HCT116 (cell line): ENCODE data around the gene EXOSC5.

Source experiments
- ELF1 ChIP-seq: IDR thresholded peaks from 2 replicates; pipeline ENCODE4 v1.6.1; 2012; ENCODE audit warnings: low read depth, borderline replicate concordance
- EZH2 ChIP-seq: fragments of 200-600 bp; sonication (generic); IDR thresholded peaks from 2 replicates; pipeline ENCODE4 v1.6.1; 2017; ENCODE audit warnings: antibody characterized with exemption, mixed run types
- EZH2phosphoT487 ChIP-seq: fragments of 200-600 bp; IDR thresholded peaks from 2 replicates; pipeline ENCODE4 v1.6.1; 2018; ENCODE audit warnings: antibody characterized with exemption, borderline replicate concordance
- POLR2A ChIP-seq: IDR thresholded peaks from 2 replicates; pipeline ENCODE4 v1.7.0; 2011; ENCODE audit warnings: borderline replicate concordance; ENCODE audit not compliant: insufficient read depth, insufficient read length; ENCODE audit errors: extremely low read depth
- POLR2AphosphoS5 ChIP-seq: IDR thresholded peaks from 2 replicates; pipeline ENCODE4 v1.6.1; 2011; ENCODE audit warnings: mild to moderate bottlenecking, low read depth, low read length, moderate library complexity
- SIN3A ChIP-seq: IDR thresholded peaks from 2 replicates; pipeline ENCODE4 v1.6.1; 2012; ENCODE audit warnings: low read depth
- SP1 ChIP-seq: IDR thresholded peaks from 2 replicates; pipeline ENCODE4 v1.6.1; 2012; ENCODE audit warnings: low read depth
- SRF ChIP-seq: IDR thresholded peaks from 2 replicates; pipeline ENCODE4 v1.6.1; 2012; ENCODE audit warnings: low read depth
- TCF7L2 ChIP-seq: IDR thresholded peaks from 2 replicates; pipeline ENCODE4 v1.7.0; 2011; ENCODE audit warnings: borderline replicate concordance, inconsistent platforms; ENCODE audit not compliant: insufficient read depth, insufficient read length; ENCODE audit errors: extremely low read depth
- TF ChIP-seq, protein P1 (sequence below): IDR thresholded peaks from 2 replicates; pipeline ENCODE4 v1.6.1; 2012; ENCODE audit warnings: low read depth
- TF ChIP-seq, protein P2 (sequence below), 3 experiments: fragments of 200-600 bp in 1 of 3; sonication (generic) in 1 of 3; IDR thresholded peaks in 2 of 3; conservative IDR thresholded peaks in 1 of 3; 2 replicates each; pipeline ENCODE4 v1.5.1; 2012 to 2017; ENCODE audit warnings: low read depth in 2 of 3, low read length in 2 of 3, antibody characterized with exemption in 1 of 3, borderline replicate concordance in 1 of 3, control low read depth in 1 of 3, mild to moderate bottlenecking in 1 of 3, mixed read lengths in 1 of 3, mixed run types in 1 of 3, moderate library complexity in 1 of 3; ENCODE audit not compliant: insufficient read depth in 1 of 3
- TF ChIP-seq, protein P3 (sequence below): IDR thresholded peaks from 2 replicates; pipeline ENCODE4 v1.6.1; 2012
- TF ChIP-seq, protein P4 (sequence below): IDR thresholded peaks from 2 replicates; pipeline ENCODE4 v1.6.1; 2011; ENCODE audit warnings: mild to moderate bottlenecking, low read length, moderate library complexity; ENCODE audit not compliant: insufficient replicate concordance; ENCODE audit errors: extremely low read depth
- TF ChIP-seq, protein P5 (sequence below): IDR thresholded peaks from 2 replicates; pipeline ENCODE4 v1.6.1; 2012

DNA sequence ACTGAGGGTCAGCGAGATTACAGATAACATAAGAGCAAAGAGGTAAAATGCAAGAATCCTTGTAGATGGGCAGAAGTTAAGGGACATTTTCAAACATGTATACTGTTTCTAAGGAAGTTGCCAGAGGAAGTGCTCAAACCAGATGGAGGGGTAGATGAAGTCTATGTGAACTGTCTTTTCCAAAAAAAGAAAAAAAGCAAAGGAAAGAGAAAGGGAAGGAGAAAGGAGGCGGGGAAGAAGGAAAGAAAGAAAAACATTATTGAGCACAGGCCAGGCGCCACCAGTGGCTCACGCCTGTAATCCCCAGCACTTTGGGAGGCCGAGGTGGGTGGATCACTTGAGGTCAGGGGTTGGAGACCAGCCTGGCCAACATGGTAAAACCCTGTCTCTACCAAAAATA is 37.3 kb upstream of the EXOSC5 start:
- TF ChIP-seq SRF (no peak), POLR2AphosphoS5 (no peak), EZH2phosphoT487 (no peak), EZH2 (no peak), SIN3A (no peak), POLR2A (no peak), ELF1 (no peak), TCF7L2 (no peak), SP1 (no peak)
- TF ChIP-seq, protein P1, sequence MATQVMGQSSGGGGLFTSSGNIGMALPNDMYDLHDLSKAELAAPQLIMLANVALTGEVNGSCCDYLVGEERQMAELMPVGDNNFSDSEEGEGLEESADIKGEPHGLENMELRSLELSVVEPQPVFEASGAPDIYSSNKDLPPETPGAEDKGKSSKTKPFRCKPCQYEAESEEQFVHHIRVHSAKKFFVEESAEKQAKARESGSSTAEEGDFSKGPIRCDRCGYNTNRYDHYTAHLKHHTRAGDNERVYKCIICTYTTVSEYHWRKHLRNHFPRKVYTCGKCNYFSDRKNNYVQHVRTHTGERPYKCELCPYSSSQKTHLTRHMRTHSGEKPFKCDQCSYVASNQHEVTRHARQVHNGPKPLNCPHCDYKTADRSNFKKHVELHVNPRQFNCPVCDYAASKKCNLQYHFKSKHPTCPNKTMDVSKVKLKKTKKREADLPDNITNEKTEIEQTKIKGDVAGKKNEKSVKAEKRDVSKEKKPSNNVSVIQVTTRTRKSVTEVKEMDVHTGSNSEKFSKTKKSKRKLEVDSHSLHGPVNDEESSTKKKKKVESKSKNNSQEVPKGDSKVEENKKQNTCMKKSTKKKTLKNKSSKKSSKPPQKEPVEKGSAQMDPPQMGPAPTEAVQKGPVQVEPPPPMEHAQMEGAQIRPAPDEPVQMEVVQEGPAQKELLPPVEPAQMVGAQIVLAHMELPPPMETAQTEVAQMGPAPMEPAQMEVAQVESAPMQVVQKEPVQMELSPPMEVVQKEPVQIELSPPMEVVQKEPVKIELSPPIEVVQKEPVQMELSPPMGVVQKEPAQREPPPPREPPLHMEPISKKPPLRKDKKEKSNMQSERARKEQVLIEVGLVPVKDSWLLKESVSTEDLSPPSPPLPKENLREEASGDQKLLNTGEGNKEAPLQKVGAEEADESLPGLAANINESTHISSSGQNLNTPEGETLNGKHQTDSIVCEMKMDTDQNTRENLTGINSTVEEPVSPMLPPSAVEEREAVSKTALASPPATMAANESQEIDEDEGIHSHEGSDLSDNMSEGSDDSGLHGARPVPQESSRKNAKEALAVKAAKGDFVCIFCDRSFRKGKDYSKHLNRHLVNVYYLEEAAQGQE, result no peak
- TF ChIP-seq, protein P2, sequence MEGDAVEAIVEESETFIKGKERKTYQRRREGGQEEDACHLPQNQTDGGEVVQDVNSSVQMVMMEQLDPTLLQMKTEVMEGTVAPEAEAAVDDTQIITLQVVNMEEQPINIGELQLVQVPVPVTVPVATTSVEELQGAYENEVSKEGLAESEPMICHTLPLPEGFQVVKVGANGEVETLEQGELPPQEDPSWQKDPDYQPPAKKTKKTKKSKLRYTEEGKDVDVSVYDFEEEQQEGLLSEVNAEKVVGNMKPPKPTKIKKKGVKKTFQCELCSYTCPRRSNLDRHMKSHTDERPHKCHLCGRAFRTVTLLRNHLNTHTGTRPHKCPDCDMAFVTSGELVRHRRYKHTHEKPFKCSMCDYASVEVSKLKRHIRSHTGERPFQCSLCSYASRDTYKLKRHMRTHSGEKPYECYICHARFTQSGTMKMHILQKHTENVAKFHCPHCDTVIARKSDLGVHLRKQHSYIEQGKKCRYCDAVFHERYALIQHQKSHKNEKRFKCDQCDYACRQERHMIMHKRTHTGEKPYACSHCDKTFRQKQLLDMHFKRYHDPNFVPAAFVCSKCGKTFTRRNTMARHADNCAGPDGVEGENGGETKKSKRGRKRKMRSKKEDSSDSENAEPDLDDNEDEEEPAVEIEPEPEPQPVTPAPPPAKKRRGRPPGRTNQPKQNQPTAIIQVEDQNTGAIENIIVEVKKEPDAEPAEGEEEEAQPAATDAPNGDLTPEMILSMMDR (IDR thresholded peaks at IDR 0.05 in 2 of 3, conservative IDR thresholded peaks at IDR 0.05 in 1 of 3; ENCODE audit: borderline replicate concordance in 1 of 3, insufficient read depth in 1 of 3, low read depth in 2 of 3, low read length in 2 of 3), result no peak
- TF ChIP-seq, protein P3, sequence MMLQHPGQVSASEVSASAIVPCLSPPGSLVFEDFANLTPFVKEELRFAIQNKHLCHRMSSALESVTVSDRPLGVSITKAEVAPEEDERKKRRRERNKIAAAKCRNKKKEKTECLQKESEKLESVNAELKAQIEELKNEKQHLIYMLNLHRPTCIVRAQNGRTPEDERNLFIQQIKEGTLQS, result no peak
- TF ChIP-seq, protein P4, sequence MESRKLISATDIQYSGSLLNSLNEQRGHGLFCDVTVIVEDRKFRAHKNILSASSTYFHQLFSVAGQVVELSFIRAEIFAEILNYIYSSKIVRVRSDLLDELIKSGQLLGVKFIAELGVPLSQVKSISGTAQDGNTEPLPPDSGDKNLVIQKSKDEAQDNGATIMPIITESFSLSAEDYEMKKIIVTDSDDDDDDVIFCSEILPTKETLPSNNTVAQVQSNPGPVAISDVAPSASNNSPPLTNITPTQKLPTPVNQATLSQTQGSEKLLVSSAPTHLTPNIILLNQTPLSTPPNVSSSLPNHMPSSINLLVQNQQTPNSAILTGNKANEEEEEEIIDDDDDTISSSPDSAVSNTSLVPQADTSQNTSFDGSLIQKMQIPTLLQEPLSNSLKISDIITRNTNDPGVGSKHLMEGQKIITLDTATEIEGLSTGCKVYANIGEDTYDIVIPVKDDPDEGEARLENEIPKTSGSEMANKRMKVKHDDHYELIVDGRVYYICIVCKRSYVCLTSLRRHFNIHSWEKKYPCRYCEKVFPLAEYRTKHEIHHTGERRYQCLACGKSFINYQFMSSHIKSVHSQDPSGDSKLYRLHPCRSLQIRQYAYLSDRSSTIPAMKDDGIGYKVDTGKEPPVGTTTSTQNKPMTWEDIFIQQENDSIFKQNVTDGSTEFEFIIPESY, result no peak
- TF ChIP-seq, protein P5, sequence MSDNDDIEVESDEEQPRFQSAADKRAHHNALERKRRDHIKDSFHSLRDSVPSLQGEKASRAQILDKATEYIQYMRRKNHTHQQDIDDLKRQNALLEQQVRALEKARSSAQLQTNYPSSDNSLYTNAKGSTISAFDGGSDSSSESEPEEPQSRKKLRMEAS, result no peak
